Activated CD4-positive, alpha-beta T cell treated with anti-CD3 and anti-CD28 coated beads for 36 hours (primary cell): Measurements from ENCODE around the gene IGF2R. TPM values are rescaled to one million over a fixed set of nuclear protein-coding genes. Genes with fewer than 3 reads are reported as not detected.
"Not testable (repeated sequence)": the region's sequence is repeated elsewhere in the genome, so short reads cannot be mapped to it uniquely, and the experiment has no call there.

Experiments used
- ATAC-seq: fragments of 200-7000 bp; cut with Tn5 transposase; one replicate; pipeline ENCODE4 v1.10.0; 2021; ENCODE audit warnings: mild to moderate bottlenecking, moderate library complexity
- CTCF ChIA-PET: fragments of 350-600 bp; sonication (Branson Sonifier 250); formaldehyde crosslinking; loops from one replicate; lab custom pipeline; 2021; ENCODE audit warnings: antibody characterized with exemption; lab: Charles Lee
- POLR2A ChIA-PET: fragments of 350-600 bp; sonication (Branson Sonifier 250); formaldehyde crosslinking; loops from one replicate; lab custom pipeline; 2021; ENCODE audit warnings: antibody characterized with exemption, inconsistent platforms; lab: Charles Lee
- DNase-seq: peaks from one replicate; pipeline ENCODE4 v3.0.0-alpha.2; 2020
- H3K27ac Mint-ChIP-seq: one replicate; pipeline ENCODE4 v1.8.0; 2021; ENCODE audit warnings: mixed read lengths
- H3K27me3 Mint-ChIP-seq: one replicate; pipeline ENCODE4 v1.8.0; 2021; ENCODE audit warnings: mixed read lengths
- H3K36me3 Mint-ChIP-seq: one replicate; pipeline ENCODE4 v1.8.0; 2021; ENCODE audit warnings: low read depth, mixed read lengths
- H3K4me1 Mint-ChIP-seq: one replicate; pipeline ENCODE4 v1.8.0; 2021; ENCODE audit warnings: mixed read lengths
- H3K4me3 Mint-ChIP-seq: one replicate; pipeline ENCODE4 v1.8.0; 2021; ENCODE audit warnings: mild to moderate bottlenecking, moderate library complexity, mixed read lengths
- H3K9me3 Mint-ChIP-seq: one replicate; pipeline ENCODE4 v1.8.0; 2021; ENCODE audit warnings: low read depth, mixed read lengths
- intact Hi-C, 2 experiments: fragments of 100-400 bp; cut with DNase I in 1 of 2; cut with micrococcal nuclease in 1 of 2; formaldehyde crosslinking; loops; one replicate each; pipeline versions ENCODE4 v1.14.2 to v1.15.1; 2022 to 2024; cut with DNase I, micrococcal nuclease
- total RNA-seq, 2 experiments: library from RNA; stranded (reverse); gene quantifications; one replicate each; pipeline ENCODE4 v1.2.3, GENCODE V29; 2021

Gene IGF2R
- total RNA-seq, 2 experiments from 2014 or later = 55.6 to 65.6 TPM

- H3K4me1 Mint-ChIP-seq = peaks cover 2% of the 10 kb centered on the region
- POLR2A ChIA-PET = no interaction called here
These were observed 143.9 kb downstream of the IGF2R start for GRCh38 chr6:160112628-160113299.

GRCh38 chr6:160114536-160114935 is 145.7 kb downstream of the IGF2R start:
- H3K9me3 Mint-ChIP-seq, DNase-seq, H3K27ac Mint-ChIP-seq, H3K4me1 Mint-ChIP-seq, H3K27me3 Mint-ChIP-seq, ATAC-seq, H3K36me3 Mint-ChIP-seq, H3K4me3 Mint-ChIP-seq, CTCF ChIA-PET, intact Hi-C loops, POLR2A ChIA-PET: not testable (repeated sequence)

More at GRCh38 chr6:160112628-160113299, 143.9 kb downstream of the IGF2R start:
- peaks cover under 1% of the 10 kb centered on the region for H3K36me3 Mint-ChIP-seq
- ATAC-seq (no peak), DNase-seq (no peak)
- CTCF ChIA-PET = interaction anchor here (0.7 to 0.8 kb wide), 2 partner anchors 12 to 691 kb away, joined by 3 read pairs; no protein-coding TSS in a partner anchor
- H3K27ac Mint-ChIP-seq = no peak overlapping the region
- no peak overlapping the region for H3K4me3 Mint-ChIP-seq
- no peaks in the 10 kb centered on the region for H3K27me3 Mint-ChIP-seq
- no peaks in the 10 kb centered on the region for H3K9me3 Mint-ChIP-seq
- intact Hi-C loops = no loop called here

GRCh38 chr6:160115421-160115820 is 146.5 kb downstream of the IGF2R start:
- Mint-ChIP-seq H3K27ac (no peak overlapping the region), H3K27me3 (no peaks in the 10 kb centered on the region), H3K4me1 (no peaks in the 10 kb centered on the region), H3K9me3 (no peaks in the 10 kb centered on the region), H3K4me3 (no peak overlapping the region), H3K36me3 (peaks cover 4% of the 10 kb centered on the region)
- ATAC-seq = no peak
- DNase-seq = no peak
- ChIA-PET CTCF (no interaction called here), POLR2A (no interaction called here)
- intact Hi-C loops = no loop called here

- ATAC-seq = no peak
- ChIA-PET CTCF (interaction anchor here (1.0 kb wide), 1 partner anchor 147 kb away, joined by 3 read pairs; no protein-coding TSS in a partner anchor), POLR2A (no interaction called here)
- no peak overlapping the region for H3K4me3 Mint-ChIP-seq
- intact Hi-C loops = no loop called here
- H3K27ac Mint-ChIP-seq = no peak overlapping the region
- DNase-seq = no peak
- peaks cover 4% of the 10 kb centered on the region for H3K36me3 Mint-ChIP-seq
- H3K9me3 Mint-ChIP-seq = no peaks in the 10 kb centered on the region
- no peaks in the 10 kb centered on the region for H3K4me1 Mint-ChIP-seq
- H3K27me3 Mint-ChIP-seq = no peaks in the 10 kb centered on the region
These were observed 147.5 kb downstream of the IGF2R start for GRCh38 chr6:160116411-160116810.

GRCh38 chr6:160117137-160117536 is 148.3 kb downstream of the IGF2R start:
- ChIA-PET CTCF (interaction anchor here (1.0 kb wide), 1 partner anchor 146 kb away, joined by 3 read pairs; no protein-coding TSS in a partner anchor), POLR2A (no interaction called here)
- H3K27ac Mint-ChIP-seq = no peak overlapping the region
- peaks cover 4% of the 10 kb centered on the region for H3K36me3 Mint-ChIP-seq
- no peaks in the 10 kb centered on the region for H3K9me3 Mint-ChIP-seq
- H3K4me1 Mint-ChIP-seq = no peaks in the 10 kb centered on the region
- no peak for DNase-seq
- no peak for ATAC-seq
- no peak overlapping the region for H3K4me3 Mint-ChIP-seq
- intact Hi-C loops = no loop called here
- no peaks in the 10 kb centered on the region for H3K27me3 Mint-ChIP-seq

GRCh38 chr6:160118620-160119229 is 149.8 kb downstream of the IGF2R start:
- intact Hi-C loops = no loop called here
- H3K36me3 Mint-ChIP-seq = peaks cover 4% of the 10 kb centered on the region
- H3K27me3 Mint-ChIP-seq = no peaks in the 10 kb centered on the region
- H3K27ac Mint-ChIP-seq = no peak overlapping the region
- H3K4me3 Mint-ChIP-seq = no peak overlapping the region
- ChIA-PET POLR2A (no interaction called here), CTCF (interaction anchor here (0.6 kb wide), 1 partner anchor 39 kb away, joined by 3 read pairs; no protein-coding TSS in a partner anchor)
- DNase-seq = no peak
- ATAC-seq = no peak
- no peaks in the 10 kb centered on the region for H3K4me1 Mint-ChIP-seq
- H3K9me3 Mint-ChIP-seq = no peaks in the 10 kb centered on the region

GRCh38 chr6:160120087-160120486 is 151.2 kb downstream of the IGF2R start:
- Mint-ChIP-seq H3K4me1 (no peaks in the 10 kb centered on the region), H3K27me3 (no peaks in the 10 kb centered on the region), H3K9me3 (no peaks in the 10 kb centered on the region), H3K36me3 (peaks cover 4% of the 10 kb centered on the region), H3K27ac (no peak overlapping the region), H3K4me3 (no peak overlapping the region)
- intact Hi-C loops = no loop called here
- ChIA-PET CTCF (interaction anchor here (1.1 kb wide), 1 partner anchor 257 kb away, joined by 3 read pairs; no protein-coding TSS in a partner anchor), POLR2A (no interaction called here)
- ATAC-seq (no peak), DNase-seq (no peak)

GRCh38 chr6:160121558-160121957 is 152.7 kb downstream of the IGF2R start, which contains the start of gene SLC22A1:
Gene SLC22A1 (plus strand): TSS chr6:160121815. CDS start chr6:160121936, 121 bp downstream.
- ChIA-PET POLR2A (no interaction called here), CTCF (no interaction called here)
- H3K36me3 Mint-ChIP-seq = peaks cover 4% of the 10 kb centered on the region
- ATAC-seq (no peak), DNase-seq (no peak)
- no peak within 1 kb of the TSS for H3K27ac Mint-ChIP-seq
- H3K4me1 Mint-ChIP-seq = no peaks in the 10 kb centered on the region
- intact Hi-C loops = no loop called here
- H3K9me3 Mint-ChIP-seq = no peaks in the 10 kb centered on the region
- H3K4me3 Mint-ChIP-seq = no peak within 1 kb of the TSS
- H3K27me3 Mint-ChIP-seq = no peaks in the 10 kb centered on the region

- intact Hi-C loops = no loop called here
- Mint-ChIP-seq H3K27me3 (no peaks in the 10 kb centered on the region), H3K4me3 (no peak overlapping the region), H3K9me3 (no peaks in the 10 kb centered on the region), H3K27ac (no peak overlapping the region), H3K36me3 (peaks cover 4% of the 10 kb centered on the region), H3K4me1 (no peaks in the 10 kb centered on the region)
- no peak for ATAC-seq
- CTCF ChIA-PET = no interaction called here
- POLR2A ChIA-PET = interaction anchor here (0.5 kb wide), 1 partner anchor 137 kb away, joined by 3 read pairs; the partner anchor contains the start of gene SLC22A2
- no peak for DNase-seq
These were observed 153.1 kb downstream of the IGF2R start for GRCh38 chr6:160121981-160122380.

GRCh38 chr6:160122744-160123143 is 153.9 kb downstream of the IGF2R start:
- POLR2A ChIA-PET = no interaction called here
- DNase-seq (no peak), ATAC-seq (no peak)
- H3K9me3 Mint-ChIP-seq = no peaks in the 10 kb centered on the region
- intact Hi-C loops = no loop called here
- peaks cover 3% of the 10 kb centered on the region for H3K36me3 Mint-ChIP-seq
- CTCF ChIA-PET = no interaction called here
- H3K4me1 Mint-ChIP-seq = no peaks in the 10 kb centered on the region
- H3K4me3 Mint-ChIP-seq = no peak overlapping the region
- H3K27ac Mint-ChIP-seq = no peak overlapping the region
- no peaks in the 10 kb centered on the region for H3K27me3 Mint-ChIP-seq

- intact Hi-C loops = no loop called here
- no peak for ATAC-seq
- POLR2A ChIA-PET = interaction anchor here (0.7 kb wide), 1 partner anchor 20 kb away, joined by 15 read pairs; no protein-coding TSS in a partner anchor
- Mint-ChIP-seq H3K4me3 (no peak overlapping the region), H3K9me3 (no peaks in the 10 kb centered on the region), H3K36me3 (no peaks in the 10 kb centered on the region), H3K27me3 (no peaks in the 10 kb centered on the region), H3K27ac (no peak overlapping the region), H3K4me1 (no peaks in the 10 kb centered on the region)
- CTCF ChIA-PET = no interaction called here
- DNase-seq = no peak
These were observed 155.1 kb downstream of the IGF2R start for GRCh38 chr6:160124007-160124406.
